ENCODE data around the gene EN1. TPM values are rescaled to one million over a fixed set of nuclear protein-coding genes. Genes with fewer than 3 reads are reported as not detected.

The EN1 gene
- total and polyA plus RNA-seq, 2 of the 13 experiments (the other 11 are each of a cell fraction or from before 2014, with no cell fraction given) = not detected

- DNase-seq (ENCODE audit: low spot score) = no peak
- intact Hi-C loops (cut with micrococcal nuclease; ENCODE audit: unreplicated experiment) (no loop called here), in situ Hi-C loops (cut with HindIII; ENCODE audit: extremely low pct_ligation_motif_present, low pct_unique_long_range_greater_than_20kb) (no loop called here)
- CTCF ChIA-PET (ENCODE audit: low intra/inter-chr PET ratio, low total read pairs) = no interaction called here
- H3K79me2 ChIP-seq (ENCODE audit: insufficient read depth, low read length) = no peaks in the 10 kb centered on the region
- WGBS (ENCODE audit: low lambda C conversion rate) = 3% methylated on average over 2 of the region's 2 CpGs
- peaks cover 4 to 57% of the 10 kb centered on the region in 2 experiments; a peak in 4 of 5 replicates for H3K27me3 ChIP-seq (ENCODE audit: control insufficient read depth in 1 of 2, insufficient read depth in 2 of 2, low read length in 2 of 2)
- H3K36me3 ChIP-seq (replicated peaks in 1 of 2; ENCODE audit: control insufficient read depth in 1 of 2, insufficient read depth in 2 of 2, low read length in 2 of 2) = no peaks in the 10 kb centered on the region
- H3K4me1 ChIP-seq (ENCODE audit: insufficient read depth, low read length) = no peaks in the 10 kb centered on the region
- TF ChIP-seq HOXA3 (CRISPR knock-in tag; IDR thresholded peaks at IDR 0.05) (no peak), ZNF770 (CRISPR knock-in tag; IDR thresholded peaks at IDR 0.05) (no peak), ZNF18 (CRISPR knock-in tag; IDR thresholded peaks at IDR 0.05; ENCODE audit: insufficient replicate concordance) (no peak), MEF2D (CRISPR knock-in tag; IDR thresholded peaks at IDR 0.05) (no peak), ATM (IDR thresholded peaks at IDR 0.05; ENCODE audit: borderline replicate concordance) (no peak), ZBTB3 (CRISPR knock-in tag; IDR thresholded peaks at IDR 0.05; ENCODE audit: borderline replicate concordance, low read depth) (no peak), ZNF256 (CRISPR knock-in tag; conservative IDR thresholded peaks at IDR 0.05) (no peak), U2AF2 (IDR thresholded peaks at IDR 0.05; ENCODE audit: low read depth, low read length) (no peak), ZC3H4 (CRISPR knock-in tag; IDR thresholded peaks at IDR 0.05; ENCODE audit: borderline replicate concordance) (no peak)
- TF ChIP-seq, protein P1, sequence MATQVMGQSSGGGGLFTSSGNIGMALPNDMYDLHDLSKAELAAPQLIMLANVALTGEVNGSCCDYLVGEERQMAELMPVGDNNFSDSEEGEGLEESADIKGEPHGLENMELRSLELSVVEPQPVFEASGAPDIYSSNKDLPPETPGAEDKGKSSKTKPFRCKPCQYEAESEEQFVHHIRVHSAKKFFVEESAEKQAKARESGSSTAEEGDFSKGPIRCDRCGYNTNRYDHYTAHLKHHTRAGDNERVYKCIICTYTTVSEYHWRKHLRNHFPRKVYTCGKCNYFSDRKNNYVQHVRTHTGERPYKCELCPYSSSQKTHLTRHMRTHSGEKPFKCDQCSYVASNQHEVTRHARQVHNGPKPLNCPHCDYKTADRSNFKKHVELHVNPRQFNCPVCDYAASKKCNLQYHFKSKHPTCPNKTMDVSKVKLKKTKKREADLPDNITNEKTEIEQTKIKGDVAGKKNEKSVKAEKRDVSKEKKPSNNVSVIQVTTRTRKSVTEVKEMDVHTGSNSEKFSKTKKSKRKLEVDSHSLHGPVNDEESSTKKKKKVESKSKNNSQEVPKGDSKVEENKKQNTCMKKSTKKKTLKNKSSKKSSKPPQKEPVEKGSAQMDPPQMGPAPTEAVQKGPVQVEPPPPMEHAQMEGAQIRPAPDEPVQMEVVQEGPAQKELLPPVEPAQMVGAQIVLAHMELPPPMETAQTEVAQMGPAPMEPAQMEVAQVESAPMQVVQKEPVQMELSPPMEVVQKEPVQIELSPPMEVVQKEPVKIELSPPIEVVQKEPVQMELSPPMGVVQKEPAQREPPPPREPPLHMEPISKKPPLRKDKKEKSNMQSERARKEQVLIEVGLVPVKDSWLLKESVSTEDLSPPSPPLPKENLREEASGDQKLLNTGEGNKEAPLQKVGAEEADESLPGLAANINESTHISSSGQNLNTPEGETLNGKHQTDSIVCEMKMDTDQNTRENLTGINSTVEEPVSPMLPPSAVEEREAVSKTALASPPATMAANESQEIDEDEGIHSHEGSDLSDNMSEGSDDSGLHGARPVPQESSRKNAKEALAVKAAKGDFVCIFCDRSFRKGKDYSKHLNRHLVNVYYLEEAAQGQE (IDR thresholded peaks at IDR 0.05; ENCODE audit: borderline replicate concordance in 1 of 2, low read depth in 1 of 2, low read length in 2 of 2) = no peak
- TF ChIP-seq, protein P2, sequence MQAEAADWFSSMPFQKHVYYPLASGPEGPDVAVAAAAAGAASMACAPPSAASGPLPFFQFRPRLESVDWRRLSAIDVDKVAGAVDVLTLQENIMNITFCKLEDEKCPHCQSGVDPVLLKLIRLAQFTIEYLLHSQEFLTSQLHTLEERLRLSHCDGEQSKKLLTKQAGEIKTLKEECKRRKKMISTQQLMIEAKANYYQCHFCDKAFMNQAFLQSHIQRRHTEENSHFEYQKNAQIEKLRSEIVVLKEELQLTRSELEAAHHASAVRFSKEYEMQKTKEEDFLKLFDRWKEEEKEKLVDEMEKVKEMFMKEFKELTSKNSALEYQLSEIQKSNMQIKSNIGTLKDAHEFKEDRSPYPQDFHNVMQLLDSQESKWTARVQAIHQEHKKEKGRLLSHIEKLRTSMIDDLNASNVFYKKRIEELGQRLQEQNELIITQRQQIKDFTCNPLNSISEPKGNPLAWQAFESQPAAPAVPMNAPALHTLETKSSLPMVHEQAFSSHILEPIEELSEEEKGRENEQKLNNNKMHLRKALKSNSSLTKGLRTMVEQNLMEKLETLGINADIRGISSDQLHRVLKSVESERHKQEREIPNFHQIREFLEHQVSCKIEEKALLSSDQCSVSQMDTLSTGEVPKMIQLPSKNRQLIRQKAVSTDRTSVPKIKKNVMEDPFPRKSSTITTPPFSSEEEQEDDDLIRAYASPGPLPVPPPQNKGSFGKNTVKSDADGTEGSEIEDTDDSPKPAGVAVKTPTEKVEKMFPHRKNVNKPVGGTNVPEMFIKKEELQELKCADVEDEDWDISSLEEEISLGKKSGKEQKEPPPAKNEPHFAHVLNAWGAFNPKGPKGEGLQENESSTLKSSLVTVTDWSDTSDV (CRISPR knock-in tag; IDR thresholded peaks at IDR 0.05) = no peak
- TF ChIP-seq, protein P3, sequence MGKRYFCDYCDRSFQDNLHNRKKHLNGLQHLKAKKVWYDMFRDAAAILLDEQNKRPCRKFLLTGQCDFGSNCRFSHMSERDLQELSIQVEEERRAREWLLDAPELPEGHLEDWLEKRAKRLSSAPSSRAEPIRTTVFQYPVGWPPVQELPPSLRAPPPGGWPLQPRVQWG (CRISPR knock-in tag; IDR thresholded peaks at IDR 0.05; ENCODE audit: borderline replicate concordance, low read depth) = no peak
- POLR2A ChIA-PET = no interaction called here
- FAIRE-seq = no peak
- H4K20me1 ChIP-seq (ENCODE audit: insufficient read depth, low read length) = no peaks in the 10 kb centered on the region
- H2AFZ ChIP-seq (ENCODE audit: low read length) = no peak overlapping the region
- no TSS peak for BruUV-seq (replicated peaks)
- H3K27ac ChIP-seq (ENCODE audit: extremely low read length, insufficient read depth, low read length) = no peak overlapping the region
- H3K4me3 ChIP-seq (replicated peaks in 1 of 3; ENCODE audit: insufficient read depth in 1 of 3, low read depth in 2 of 3, low read length in 3 of 3) = no peak overlapping the region
- no peaks in the 10 kb centered on the region for H3K9me3 ChIP-seq (ENCODE audit: low read length)
- no peak overlapping the region for H3K4me2 ChIP-seq (ENCODE audit: low read depth, low read length)
- ATAC-seq = no peak
- H3K9ac ChIP-seq (ENCODE audit: insufficient read depth, low read depth, low read length) = no peak overlapping the region
Observed at GRCh38 chr2:118811514-118812115, 35.8 kb downstream of the EN1 start.
